HG03103 (cell line): ENCODE results near the gene CNPPD1.

Experiments used
- ATAC-seq: cut with Tn5 transposase; IDR thresholded peaks from one replicate; pipeline ENCODE4 v1.9.1; 2021; ENCODE audit warnings: low read depth; ENCODE audit not compliant: unreplicated experiment

The CNPPD1 gene

GRCh38 chr2:219176818-219177551, at the start of gene CNPPD1:
Gene CNPPD1 (minus strand): TSS chr2:219176925. CDS start chr2:219176828, 97 bp downstream.
- ATAC-seq: peak; percentile 67

- no peak for ATAC-seq
Measured at GRCh38 chr2:219225350-219225749, 48.6 kb upstream of the CNPPD1 start.

- no peak for ATAC-seq
Measured at GRCh38 chr2:219223831-219224610, 47.3 kb upstream of the CNPPD1 start.

GRCh38 chr2:219221957-219222518, 45.3 kb upstream of the CNPPD1 start:
- ATAC-seq: no peak

- ATAC-seq: no peak
Measured at GRCh38 chr2:219220652-219221402, 44.1 kb upstream of the CNPPD1 start.

- no peak for ATAC-seq
Measured at GRCh38 chr2:219219784-219220532, 43.2 kb upstream of the CNPPD1 start.

GRCh38 chr2:219218732-219219701, 42.3 kb upstream of the CNPPD1 start, which contains the start of gene ABCB6:
Gene ABCB6 (minus strand): TSS chr2:219218958. CDS start chr2:219218673, 285 bp downstream.
- ATAC-seq: peak; percentile 79

- ATAC-seq: peak; percentile 26
Measured at GRCh38 chr2:219218217-219218731, 41.5 kb upstream of the CNPPD1 start.

- ATAC-seq: no peak
Measured at GRCh38 chr2:219216535-219216915, 39.8 kb upstream of the CNPPD1 start.

GRCh38 chr2:219215871-219216534, 39.3 kb upstream of the CNPPD1 start:
- ATAC-seq: no peak

GRCh38 chr2:219214786-219215185, 38.1 kb upstream of the CNPPD1 start:
- no peak for ATAC-seq

GRCh38 chr2:219214141-219214540, 37.4 kb upstream of the CNPPD1 start:
- ATAC-seq: no peak

GRCh38 chr2:219213486-219214071, 36.9 kb upstream of the CNPPD1 start:
- ATAC-seq: no peak

GRCh38 chr2:219213026-219213415, 36.3 kb upstream of the CNPPD1 start:
- ATAC-seq: no peak

GRCh38 chr2:219210886-219211362, 34.2 kb upstream of the CNPPD1 start:
- ATAC-seq: no peak

GRCh38 chr2:219210196-219210885, 33.6 kb upstream of the CNPPD1 start:
- no peak for ATAC-seq
